Measurements from ENCODE around the gene PABPN1L. TPM values are rescaled to one million over a fixed set of nuclear protein-coding genes. Genes with fewer than 3 reads are reported as not detected.

PABPN1L gene
- total RNA-seq, 1 donor from 2014 or later = 0.46 TPM

GRCh38 chr16:88877564-88878289 lies 11.3 kb upstream of the PABPN1L start:
- Mint-ChIP-seq H3K4me3 (ENCODE audit: low read depth) (no peak overlapping the region), H3K36me3 (ENCODE audit: insufficient read depth) (peaks cover 1% of the 10 kb centered on the region), H3K27ac (no peak overlapping the region), H3K27me3 (no peaks in the 10 kb centered on the region), H3K4me1 (ENCODE audit: low read depth) (peaks cover 1% of the 10 kb centered on the region), H3K9me3 (ENCODE audit: low read depth) (no peaks in the 10 kb centered on the region)
- no peak for TF ChIP-seq CTCF (IDR thresholded peaks at IDR 0.05; ENCODE audit: unreplicated experiment)
- no peak for DNase-seq (ENCODE audit: low spot score, unreplicated experiment)

- Mint-ChIP-seq H3K27ac (no peak overlapping the region), H3K27me3 (no peaks in the 10 kb centered on the region)
These were observed 10.6 kb upstream of the PABPN1L start for GRCh38 chr16:88876942-88877526.

GRCh38 chr16:88875703-88876234 lies 9.3 kb upstream of the PABPN1L start:
- no peak overlapping the region for H3K4me3 Mint-ChIP-seq (ENCODE audit: low read depth)
- DNase-seq (ENCODE audit: low spot score, unreplicated experiment) = no peak
- peaks cover 1% of the 10 kb centered on the region for H3K36me3 Mint-ChIP-seq (ENCODE audit: insufficient read depth)
- H3K27me3 Mint-ChIP-seq = peaks cover under 1% of the 10 kb centered on the region
- no peaks in the 10 kb centered on the region for H3K9me3 Mint-ChIP-seq (ENCODE audit: low read depth)
- no peak overlapping the region for H3K27ac Mint-ChIP-seq
- peaks cover 1% of the 10 kb centered on the region for H3K4me1 Mint-ChIP-seq (ENCODE audit: low read depth)
- no peak for TF ChIP-seq CTCF (IDR thresholded peaks at IDR 0.05; ENCODE audit: unreplicated experiment)

More at GRCh38 chr16:88876942-88877526, 10.6 kb upstream of the PABPN1L start:
- no peak for DNase-seq (ENCODE audit: low spot score, unreplicated experiment)
- H3K36me3 Mint-ChIP-seq (ENCODE audit: insufficient read depth) = peaks cover 1% of the 10 kb centered on the region
- no peak for TF ChIP-seq CTCF (IDR thresholded peaks at IDR 0.05; ENCODE audit: unreplicated experiment)
- no peak overlapping the region for H3K4me3 Mint-ChIP-seq (ENCODE audit: low read depth)
- no peaks in the 10 kb centered on the region for H3K9me3 Mint-ChIP-seq (ENCODE audit: low read depth)
- H3K4me1 Mint-ChIP-seq (ENCODE audit: low read depth) = peaks cover 1% of the 10 kb centered on the region

- Mint-ChIP-seq H3K4me3 (ENCODE audit: low read depth) (no peak overlapping the region), H3K27me3 (peaks cover 3% of the 10 kb centered on the region), H3K4me1 (ENCODE audit: low read depth) (no peaks in the 10 kb centered on the region), H3K36me3 (ENCODE audit: insufficient read depth) (peaks cover 1% of the 10 kb centered on the region), H3K9me3 (ENCODE audit: low read depth) (no peaks in the 10 kb centered on the region), H3K27ac (no peak overlapping the region)
- no peak for DNase-seq (ENCODE audit: low spot score, unreplicated experiment)
- no peak for TF ChIP-seq CTCF (IDR thresholded peaks at IDR 0.05; ENCODE audit: unreplicated experiment)
These were observed 8.6 kb upstream of the PABPN1L start for GRCh38 chr16:88874938-88875599.

GRCh38 chr16:88872650-88873331 lies 6.3 kb upstream of the PABPN1L start:
- DNase-seq (ENCODE audit: low spot score, unreplicated experiment) = no peak
- no peak for TF ChIP-seq CTCF (IDR thresholded peaks at IDR 0.05; ENCODE audit: unreplicated experiment)
- H3K4me3 Mint-ChIP-seq (ENCODE audit: low read depth) = no peak overlapping the region
- peaks cover 3% of the 10 kb centered on the region for H3K27me3 Mint-ChIP-seq
- H3K4me1 Mint-ChIP-seq (ENCODE audit: low read depth) = no peaks in the 10 kb centered on the region
- no peak overlapping the region for H3K27ac Mint-ChIP-seq
- H3K36me3 Mint-ChIP-seq (ENCODE audit: insufficient read depth) = peaks cover 1% of the 10 kb centered on the region
- H3K9me3 Mint-ChIP-seq (ENCODE audit: low read depth) = no peaks in the 10 kb centered on the region
